ENCODE data around the gene NKX2-8. TPM values are rescaled to one million over a fixed set of nuclear protein-coding genes. Genes with fewer than 3 reads are reported as not detected.

Gene NKX2-8
- not detected in 2 replicates for total RNA-seq

- DNase-seq (ENCODE audit: low read depth in 2 of 2): no peak
These were observed at the start of gene NKX2-8 for GRCh38 chr14:36582011-36582873. Gene NKX2-8 (minus strand): TSS chr14:36582614. CDS start chr14:36582389, 225 bp downstream.

GRCh38 chr14:36627981-36628380 lies 45.6 kb upstream of the NKX2-8 start:
- no peak for DNase-seq (ENCODE audit: low read depth in 2 of 2)

GRCh38 chr14:36626151-36626550 lies 43.7 kb upstream of the NKX2-8 start:
- no peak for DNase-seq (ENCODE audit: low read depth in 2 of 2)

- no peak for DNase-seq (ENCODE audit: low read depth in 2 of 2)
These were observed 43.0 kb upstream of the NKX2-8 start for GRCh38 chr14:36625436-36625835.

GRCh38 chr14:36625014-36625413 lies 42.6 kb upstream of the NKX2-8 start:
- no peak for DNase-seq (ENCODE audit: low read depth in 2 of 2)

- no peak for DNase-seq (ENCODE audit: low read depth in 2 of 2)
These were observed 37.4 kb upstream of the NKX2-8 start for GRCh38 chr14:36619853-36620252.

- no peak for DNase-seq (ENCODE audit: low read depth in 2 of 2)
These were observed 36.7 kb upstream of the NKX2-8 start for GRCh38 chr14:36619131-36619530.

- no peak for DNase-seq (ENCODE audit: low read depth in 2 of 2)
These were observed 36.2 kb upstream of the NKX2-8 start for GRCh38 chr14:36618641-36619040.

- no peak for DNase-seq (ENCODE audit: low read depth in 2 of 2)
These were observed 35.4 kb upstream of the NKX2-8 start for GRCh38 chr14:36617824-36618223.

GRCh38 chr14:36605506-36605857 lies 23.1 kb upstream of the NKX2-8 start:
- DNase-seq (ENCODE audit: low read depth in 2 of 2): no peak

GRCh38 chr14:36604757-36605505 lies 22.5 kb upstream of the NKX2-8 start:
- DNase-seq (ENCODE audit: low read depth in 2 of 2): peak; percentile 52 to 67

- DNase-seq (ENCODE audit: low read depth in 2 of 2): no peak
These were observed 18.0 kb upstream of the NKX2-8 start for GRCh38 chr14:36600431-36600830.

GRCh38 chr14:36591482-36591881 lies 9.1 kb upstream of the NKX2-8 start:
- DNase-seq (ENCODE audit: low read depth in 2 of 2): no peak

GRCh38 chr14:36588788-36589187 lies 6.4 kb upstream of the NKX2-8 start:
- DNase-seq (ENCODE audit: low read depth in 2 of 2): no peak

GRCh38 chr14:36588119-36588518 lies 5.7 kb upstream of the NKX2-8 start:
- DNase-seq (ENCODE audit: low read depth in 2 of 2): no peak

GRCh38 chr14:36585100-36585499 lies 2.7 kb upstream of the NKX2-8 start:
- DNase-seq (ENCODE audit: low read depth in 2 of 2): no peak

- DNase-seq (ENCODE audit: low read depth in 2 of 2): no peak
These were observed 1.7 kb upstream of the NKX2-8 start for GRCh38 chr14:36583893-36584811.

GRCh38 chr14:36583242-36583892 lies 953 bp upstream of the NKX2-8 start:
- no peak for DNase-seq (ENCODE audit: low read depth in 2 of 2)

GRCh38 chr14:36582874-36583241 lies 444 bp upstream of the NKX2-8 start:
- DNase-seq (ENCODE audit: low read depth in 2 of 2): no peak

- DNase-seq (ENCODE audit: low read depth in 2 of 2): peak in 1 of 2 donors; percentile 19
These were observed 1.3 kb downstream of the NKX2-8 start for GRCh38 chr14:36580856-36581831.

All from dermis microvascular lymphatic vessel endothelial cell (primary cell).